ENCODE results near the gene GMPR2.
A peak's percentile ranks its signal among the peaks of the same experiment; 100 is the strongest.
"Not testable (repeated sequence)": the region's sequence is repeated elsewhere in the genome, so short reads cannot be mapped to it uniquely, and the experiment has no call there.

The GMPR2 gene

DNA sequence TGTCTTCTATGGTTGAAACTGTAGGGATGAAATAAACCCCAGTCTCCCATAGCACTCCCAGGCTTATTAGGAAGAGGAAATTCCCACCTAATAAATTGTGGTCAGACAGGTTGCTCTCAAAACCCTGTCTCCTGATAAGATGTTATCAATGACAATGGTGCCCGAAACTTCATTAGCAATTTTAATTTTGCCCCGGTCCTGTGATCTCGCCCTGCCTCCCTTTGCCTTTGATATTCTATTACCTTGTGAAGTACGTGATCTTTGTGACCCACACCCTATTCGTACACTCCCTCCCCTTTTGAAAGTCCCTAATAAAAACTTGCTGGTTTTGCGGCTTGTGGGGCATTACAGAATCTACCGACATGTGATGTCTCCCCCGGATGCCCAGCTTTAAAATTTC lies 30.2 kb upstream of the GMPR2 start:
- not testable (repeated sequence) for DNase-seq (ENCODE audit: low read depth)

GRCh38 chr14:24203249-24203886 lies 29.4 kb upstream of the GMPR2 start:
- not testable (repeated sequence) for DNase-seq (ENCODE audit: low read depth)

- DNase-seq (ENCODE audit: low read depth) = no peak
Measured at GRCh38 chr14:24204163-24205146, 28.3 kb upstream of the GMPR2 start.

DNA sequence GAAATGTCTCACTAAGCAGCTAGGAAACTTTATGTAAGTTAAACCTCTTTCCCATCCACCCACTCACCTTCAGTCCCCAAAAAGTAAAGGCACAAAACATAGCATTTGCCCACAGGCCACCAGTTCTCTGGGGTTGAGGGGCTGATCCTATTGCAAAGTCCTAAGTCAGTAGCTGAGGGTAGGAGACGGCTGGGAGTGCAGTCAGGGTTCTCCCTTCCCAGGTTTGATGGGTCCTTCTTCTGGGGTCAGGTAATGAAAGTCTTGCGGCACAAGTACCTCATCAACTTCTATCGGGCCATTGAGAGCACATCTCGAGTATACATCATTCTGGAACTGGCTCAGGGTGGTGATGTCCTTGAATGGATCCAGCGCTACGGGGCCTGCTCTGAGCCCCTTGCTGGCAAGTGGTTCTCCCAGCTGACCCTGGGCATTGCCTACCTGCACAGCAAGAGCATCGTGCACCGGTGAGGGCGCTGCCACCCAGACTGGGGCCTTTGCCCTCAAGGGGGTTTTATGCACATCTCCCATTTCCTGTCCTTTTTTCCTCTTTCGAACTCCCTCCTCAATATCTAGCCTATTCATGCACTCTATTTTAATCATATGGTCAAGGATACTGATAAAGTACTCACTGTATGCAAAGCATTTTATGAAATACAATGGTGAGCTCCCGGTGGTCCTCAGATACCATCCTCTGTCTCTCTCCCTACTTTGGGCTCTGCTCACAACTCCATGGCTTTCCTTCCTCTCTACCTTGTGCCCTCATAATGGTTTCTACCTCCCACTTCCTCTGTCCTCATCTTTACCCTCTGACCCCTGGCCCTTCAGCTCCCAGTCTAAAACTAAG lies 26.2 kb upstream of the GMPR2 start:
- DNase-seq (ENCODE audit: low read depth) = no peak

DNA sequence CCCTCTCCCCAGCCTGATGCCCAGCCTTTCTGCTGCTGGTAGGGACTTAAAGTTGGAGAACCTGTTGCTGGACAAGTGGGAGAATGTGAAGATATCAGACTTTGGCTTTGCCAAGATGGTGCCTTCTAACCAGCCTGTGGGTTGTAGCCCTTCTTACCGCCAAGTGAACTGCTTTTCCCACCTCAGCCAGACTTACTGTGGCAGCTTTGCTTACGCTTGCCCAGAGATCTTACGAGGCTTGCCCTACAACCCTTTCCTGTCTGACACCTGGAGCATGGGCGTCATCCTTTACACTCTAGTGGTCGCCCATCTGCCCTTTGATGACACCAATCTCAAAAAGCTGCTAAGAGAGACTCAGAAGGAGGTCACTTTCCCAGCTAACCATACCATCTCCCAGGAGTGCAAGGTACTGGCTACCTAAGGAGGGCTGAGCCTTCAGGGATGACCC lies 25.6 kb upstream of the GMPR2 start:
- DNase-seq (ENCODE audit: low read depth) = no peak

DNA sequence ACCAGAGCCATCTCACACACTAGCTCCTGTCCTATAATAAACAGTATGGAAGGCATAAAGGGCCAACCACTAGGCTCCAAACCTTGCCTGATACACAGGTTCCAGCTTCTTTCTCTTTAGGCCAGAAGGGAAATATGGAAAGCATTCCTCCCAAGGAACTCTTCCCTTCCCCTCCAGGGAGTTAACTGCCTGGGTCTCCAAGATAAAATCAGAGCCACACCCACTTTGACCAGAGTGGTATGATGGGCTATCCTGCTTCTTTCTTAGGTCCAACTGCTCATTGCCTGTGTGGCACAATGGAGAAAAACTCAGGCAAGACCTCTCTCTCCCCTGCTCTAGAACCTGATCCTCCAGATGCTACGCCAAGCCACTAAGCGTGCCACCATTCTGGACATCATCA lies 25.1 kb upstream of the GMPR2 start:
- no peak for DNase-seq (ENCODE audit: low read depth)

GRCh38 chr14:24211311-24211710 lies 21.4 kb upstream of the GMPR2 start:
- no peak for DNase-seq (ENCODE audit: low read depth)

DNA sequence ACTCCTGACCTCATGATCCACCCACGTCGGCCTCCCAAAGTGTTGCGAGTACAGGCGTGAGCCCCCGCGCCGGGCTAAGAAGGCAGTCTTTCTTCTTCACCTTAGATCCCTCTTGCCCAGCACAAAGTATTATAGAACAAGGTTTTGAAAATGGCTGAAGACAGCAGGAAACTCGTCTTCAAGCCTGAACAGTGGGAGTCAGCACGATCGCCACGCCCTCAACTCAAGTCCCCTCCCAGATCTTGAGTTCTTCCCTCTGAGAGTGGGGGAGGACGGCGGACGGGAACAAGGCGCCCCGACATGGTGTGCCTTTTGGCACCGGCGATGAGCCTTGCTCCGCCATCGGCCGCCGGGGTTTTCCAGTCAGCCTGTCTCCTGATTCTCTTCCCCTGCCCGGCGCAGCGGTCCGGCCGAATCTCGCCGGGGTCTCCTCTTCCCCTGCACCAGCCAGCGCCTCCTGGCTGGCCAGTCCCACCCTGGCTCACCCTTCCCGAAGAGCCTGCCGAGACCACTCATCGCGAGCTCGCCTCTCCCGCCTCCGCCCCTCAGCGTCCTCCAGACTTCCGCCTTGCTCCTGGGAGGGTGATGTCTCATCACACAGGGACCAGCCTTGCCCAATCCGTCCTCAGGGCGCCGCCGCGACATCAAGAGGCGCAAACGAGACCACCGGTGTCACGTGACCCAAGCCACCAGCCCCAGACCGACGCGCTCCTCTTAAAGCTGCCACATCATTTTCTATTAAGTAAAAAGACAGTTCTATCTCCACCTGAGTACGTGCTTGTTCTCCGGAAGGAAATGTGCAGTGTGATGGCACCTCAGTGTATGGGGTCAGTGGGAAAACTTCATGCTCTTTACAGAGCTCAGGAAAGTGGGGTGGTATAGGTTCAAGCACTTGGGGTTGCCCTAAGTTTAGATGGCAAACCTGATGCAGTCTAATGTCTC lies 19.5 kb upstream of the GMPR2 start, which contains the start of gene CHMP4A:
TSS of gene CHMP4A (minus strand) at position 565 of the 942 bp plus-strand sequence. CDS start at position 516, 49 bp downstream.
- peak; percentile 97 for DNase-seq (ENCODE audit: low read depth)

DNA sequence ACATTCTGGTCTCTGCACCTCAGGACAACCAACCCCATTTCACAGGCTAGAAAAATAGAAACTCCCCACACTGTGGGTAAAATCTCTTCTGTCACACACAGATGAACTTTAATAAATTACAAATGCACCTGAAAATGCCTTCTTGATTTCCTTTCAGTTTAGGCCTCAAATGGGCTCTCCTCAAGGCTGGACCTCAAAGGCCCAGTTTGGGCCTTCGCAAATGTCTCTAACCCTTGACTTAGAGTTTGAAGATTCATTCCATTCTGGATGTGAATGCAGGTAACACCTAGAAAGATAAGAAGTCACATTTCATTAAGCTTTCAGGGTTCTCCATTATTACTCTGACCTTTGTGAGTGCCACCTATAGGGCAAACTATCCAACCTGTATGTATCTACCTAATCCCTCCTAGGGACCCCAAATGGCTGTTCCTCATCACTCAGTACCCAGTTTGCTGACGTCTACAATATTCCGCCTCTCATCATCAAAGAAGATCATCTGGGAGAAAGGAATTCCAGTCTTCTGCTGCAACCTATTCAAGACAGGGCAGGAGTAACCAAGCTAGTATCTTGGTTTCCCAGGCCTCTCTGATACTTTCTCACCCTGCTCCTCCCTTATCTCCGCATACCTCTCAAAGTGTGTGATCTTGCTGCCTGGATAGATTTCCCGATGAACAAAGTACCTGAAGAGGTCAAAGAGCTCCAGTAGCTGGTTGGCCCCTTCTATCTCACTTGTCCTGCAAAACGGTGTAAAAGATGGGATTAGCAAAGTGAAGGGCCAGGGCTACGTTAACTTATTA lies 18.7 kb upstream of the GMPR2 start:
- no peak for DNase-seq (ENCODE audit: low read depth)

DNA sequence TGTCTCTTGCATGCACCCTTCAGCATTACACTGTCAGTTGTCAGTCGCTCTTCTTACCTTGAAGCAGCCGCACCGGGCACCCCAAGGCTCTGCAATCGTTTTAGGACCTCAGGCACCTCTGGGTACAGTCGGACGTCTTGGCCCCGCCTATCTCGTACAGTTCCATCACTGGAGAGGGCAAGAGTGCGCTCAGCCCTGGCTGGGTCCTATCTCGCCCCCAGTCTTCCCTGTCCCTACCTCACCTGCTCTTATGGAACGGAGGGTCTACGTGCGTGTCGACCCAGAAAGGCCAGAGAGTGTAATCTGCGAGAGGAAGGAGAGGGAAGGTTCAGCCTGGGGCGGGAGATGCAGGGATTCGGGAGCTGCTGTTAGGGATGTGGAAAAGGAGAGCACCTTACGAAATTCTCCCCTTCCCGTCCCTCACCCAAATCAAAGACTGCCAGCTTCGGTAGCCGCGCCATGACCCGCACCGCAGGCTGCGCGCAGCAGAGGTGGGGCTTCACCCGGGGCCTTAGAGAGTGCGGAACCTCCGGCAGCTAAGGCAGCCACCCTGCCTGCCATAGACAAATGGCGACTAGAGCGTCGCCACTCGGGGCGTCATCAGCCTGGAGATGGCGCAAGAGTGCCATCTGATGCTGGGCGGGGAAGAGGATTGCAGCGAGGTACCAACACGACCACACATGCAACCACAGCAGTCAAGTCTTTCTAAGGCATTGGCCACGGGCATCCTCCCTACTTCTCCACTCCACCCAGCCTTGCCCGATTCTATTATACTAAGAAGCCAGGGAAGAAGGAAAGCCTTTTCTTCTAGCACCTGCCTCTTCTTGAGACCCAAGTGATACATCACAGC lies 17.0 kb upstream of the GMPR2 start, which contains the start of gene MDP1:
TSS of gene MDP1 (minus strand) at position 572 of the 850 bp plus-strand sequence. CDS start at position 461, 111 bp downstream.
- peak; percentile 73 for DNase-seq (ENCODE audit: low read depth)

GRCh38 chr14:24216345-24216699 lies 16.4 kb upstream of the GMPR2 start:
- DNase-seq (ENCODE audit: low read depth) = no peak

- DNase-seq (ENCODE audit: low read depth) = not testable (repeated sequence)
Measured at GRCh38 chr14:24216876-24217275, 15.9 kb upstream of the GMPR2 start.

- DNase-seq (ENCODE audit: low read depth) = no peak
Measured at GRCh38 chr14:24219080-24219479, 13.6 kb upstream of the GMPR2 start.

DNA sequence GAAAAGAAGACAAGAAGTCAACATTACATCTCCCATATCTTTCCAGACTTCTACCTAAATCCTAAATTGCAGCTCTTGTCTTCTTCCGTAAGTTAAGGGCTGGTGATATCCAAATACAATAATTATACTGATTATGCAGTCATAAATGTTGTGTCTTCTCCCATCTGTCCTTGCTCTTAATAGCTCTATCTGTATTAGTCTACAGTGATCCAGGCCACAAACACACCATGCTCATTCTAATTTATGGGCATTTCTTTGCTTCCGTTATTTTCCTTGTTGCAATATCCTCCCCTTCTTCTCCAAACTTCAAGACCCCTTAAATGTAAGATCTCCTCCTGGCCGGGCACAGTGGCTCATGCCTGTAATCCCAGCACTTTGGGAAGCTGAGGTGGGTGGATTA lies 13.2 kb upstream of the GMPR2 start:
- DNase-seq (ENCODE audit: low read depth) = no peak

GRCh38 chr14:24222987-24223386 lies 9.7 kb upstream of the GMPR2 start:
- DNase-seq (ENCODE audit: low read depth) = not testable (repeated sequence)

- DNase-seq (ENCODE audit: low read depth) = no peak
Measured at GRCh38 chr14:24224618-24225071, 8.1 kb upstream of the GMPR2 start.

DNA sequence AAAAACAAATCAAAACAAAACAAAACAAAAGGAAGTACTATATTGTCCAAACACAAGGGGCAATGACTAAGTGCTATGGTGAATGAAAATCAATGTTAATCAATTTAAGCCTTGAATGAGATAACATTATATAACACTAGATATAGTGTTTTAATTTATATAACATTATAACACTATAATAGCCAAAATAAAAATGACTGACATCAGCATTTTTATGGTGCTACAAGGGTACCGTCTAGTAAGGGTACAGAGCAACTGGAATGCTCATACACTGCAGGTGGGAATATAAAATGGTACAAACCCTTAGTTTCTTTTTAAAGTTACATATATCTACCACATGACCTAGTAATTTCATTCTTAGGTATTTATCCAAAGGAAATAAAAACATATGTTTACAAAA lies 6.3 kb upstream of the GMPR2 start:
- DNase-seq (ENCODE audit: low read depth) = no peak

GRCh38 chr14:24228902-24229301 lies 3.8 kb upstream of the GMPR2 start:
- no peak for DNase-seq (ENCODE audit: low read depth)
